BJ (cell line): ENCODE measurements around the gene TIMP2. TPM values are rescaled to one million over a fixed set of nuclear protein-coding genes. Genes with fewer than 3 reads are reported as not detected.
"Not testable (repeated sequence)": the region's sequence is repeated elsewhere in the genome, so short reads cannot be mapped to it uniquely, and the experiment has no call there.

ENCODE experiments used
- CTCF ChIA-PET: fragments of 350-600 bp; formaldehyde crosslinking; extraction: SDS; loops from one replicate; lab custom pipeline; 2021; ENCODE audit warnings: antibody characterized with exemption, inconsistent platforms; lab: Yijun Ruan, JAX
- POLR2A ChIA-PET: fragments of 300-600 bp; sonication (Branson Sonifier 250); formaldehyde crosslinking; extraction: SDS; loops from one replicate; lab custom pipeline; 2021; ENCODE audit warnings: antibody characterized with exemption; lab: Charles Lee
- DNase-seq: peaks from one replicate; pipeline ENCODE4 v3.0.0-alpha.2; 2011; ENCODE audit warnings: low read depth
- H3K27me3 ChIP-seq: 2 replicates; pipeline ENCODE4 v1.6.0; 2011; ENCODE audit warnings: low read length; ENCODE audit not compliant: control insufficient read depth, insufficient read depth
- H3K36me3 ChIP-seq: 2 replicates; pipeline ENCODE4 v1.5.1; 2011; ENCODE audit warnings: low read length; ENCODE audit not compliant: control insufficient read depth, insufficient read depth
- H3K4me3 ChIP-seq: 2 replicates; pipeline ENCODE4 v1.5.1; 2011; ENCODE audit warnings: low read depth, mild to moderate bottlenecking, control low read depth, low read length
- polyA plus RNA-seq: library from polyadenylated mRNA; depleted of rRNA; stranded (reverse); fragments of >200 nt; gene quantifications from 2 replicates; pipeline ENCODE4 v1.2.3, GENCODE V29; 2011
- TF ChIP-seq, protein P1 (sequence below): IDR thresholded peaks from 2 replicates; pipeline ENCODE4 v1.5.1; 2011; ENCODE audit warnings: low read depth, mild to moderate bottlenecking, control low read depth, inconsistent platforms, low read length, moderate library complexity; ENCODE audit not compliant: insufficient read depth

The TIMP2 gene
- polyA plus RNA-seq, 1 experiment, result 361 TPM

DNA sequence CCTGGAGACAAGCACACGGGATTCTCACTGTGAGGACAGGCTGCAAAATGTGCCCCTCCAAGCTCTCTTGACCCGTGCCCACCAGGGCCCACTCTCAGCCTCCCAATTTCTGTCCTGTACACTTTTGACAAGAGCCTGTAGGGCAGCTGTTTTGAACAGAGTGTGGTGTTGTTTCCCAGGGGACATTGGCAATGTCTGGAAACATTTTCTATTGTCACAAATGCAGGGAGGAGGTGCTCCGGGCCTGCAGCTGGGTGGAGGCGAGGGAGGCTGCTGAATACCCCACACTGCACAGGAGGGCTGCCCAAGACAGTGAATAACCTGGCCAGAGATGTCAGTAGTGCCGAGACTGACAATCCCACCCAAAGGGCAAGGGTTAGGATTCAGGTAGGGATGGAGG is 32.7 kb downstream of the TIMP2 start:
- ChIA-PET CTCF (no interaction called here), POLR2A (no interaction called here)
- H3K36me3 ChIP-seq, result peaks cover 19% of the 10 kb centered on the region
- H3K27me3 ChIP-seq, result no peaks in the 10 kb centered on the region
- DNase-seq, result no peak
- TF ChIP-seq, protein P1, sequence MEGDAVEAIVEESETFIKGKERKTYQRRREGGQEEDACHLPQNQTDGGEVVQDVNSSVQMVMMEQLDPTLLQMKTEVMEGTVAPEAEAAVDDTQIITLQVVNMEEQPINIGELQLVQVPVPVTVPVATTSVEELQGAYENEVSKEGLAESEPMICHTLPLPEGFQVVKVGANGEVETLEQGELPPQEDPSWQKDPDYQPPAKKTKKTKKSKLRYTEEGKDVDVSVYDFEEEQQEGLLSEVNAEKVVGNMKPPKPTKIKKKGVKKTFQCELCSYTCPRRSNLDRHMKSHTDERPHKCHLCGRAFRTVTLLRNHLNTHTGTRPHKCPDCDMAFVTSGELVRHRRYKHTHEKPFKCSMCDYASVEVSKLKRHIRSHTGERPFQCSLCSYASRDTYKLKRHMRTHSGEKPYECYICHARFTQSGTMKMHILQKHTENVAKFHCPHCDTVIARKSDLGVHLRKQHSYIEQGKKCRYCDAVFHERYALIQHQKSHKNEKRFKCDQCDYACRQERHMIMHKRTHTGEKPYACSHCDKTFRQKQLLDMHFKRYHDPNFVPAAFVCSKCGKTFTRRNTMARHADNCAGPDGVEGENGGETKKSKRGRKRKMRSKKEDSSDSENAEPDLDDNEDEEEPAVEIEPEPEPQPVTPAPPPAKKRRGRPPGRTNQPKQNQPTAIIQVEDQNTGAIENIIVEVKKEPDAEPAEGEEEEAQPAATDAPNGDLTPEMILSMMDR, result no peak
- no peak overlapping the region for H3K4me3 ChIP-seq

DNA sequence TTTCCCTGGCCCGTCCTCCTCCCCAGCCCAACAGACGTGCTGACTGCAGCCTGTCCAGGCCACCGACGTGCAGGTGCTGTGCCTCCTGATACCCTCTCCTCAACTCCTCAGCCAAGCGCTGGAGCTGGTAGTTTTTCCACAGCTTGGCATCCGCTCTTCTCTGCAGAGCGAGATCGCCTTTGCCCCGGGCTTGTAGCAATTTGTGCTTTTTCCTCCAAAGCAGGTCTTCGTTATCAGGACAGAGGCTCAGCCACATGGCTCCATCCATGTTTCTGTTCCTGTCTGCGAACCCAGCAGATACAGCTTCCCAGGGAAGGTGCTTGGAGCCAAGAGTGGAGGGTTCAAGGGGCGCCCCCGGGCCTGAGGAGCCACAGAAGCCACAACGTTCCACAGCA is 33.1 kb downstream of the TIMP2 start:
- ChIA-PET POLR2A (no interaction called here), CTCF (no interaction called here)
- DNase-seq, result no peak
- H3K4me3 ChIP-seq, result no peak overlapping the region
- peaks cover 18% of the 10 kb centered on the region for H3K36me3 ChIP-seq
- TF ChIP-seq, protein P1, result no peak
- H3K27me3 ChIP-seq, result no peaks in the 10 kb centered on the region

DNA sequence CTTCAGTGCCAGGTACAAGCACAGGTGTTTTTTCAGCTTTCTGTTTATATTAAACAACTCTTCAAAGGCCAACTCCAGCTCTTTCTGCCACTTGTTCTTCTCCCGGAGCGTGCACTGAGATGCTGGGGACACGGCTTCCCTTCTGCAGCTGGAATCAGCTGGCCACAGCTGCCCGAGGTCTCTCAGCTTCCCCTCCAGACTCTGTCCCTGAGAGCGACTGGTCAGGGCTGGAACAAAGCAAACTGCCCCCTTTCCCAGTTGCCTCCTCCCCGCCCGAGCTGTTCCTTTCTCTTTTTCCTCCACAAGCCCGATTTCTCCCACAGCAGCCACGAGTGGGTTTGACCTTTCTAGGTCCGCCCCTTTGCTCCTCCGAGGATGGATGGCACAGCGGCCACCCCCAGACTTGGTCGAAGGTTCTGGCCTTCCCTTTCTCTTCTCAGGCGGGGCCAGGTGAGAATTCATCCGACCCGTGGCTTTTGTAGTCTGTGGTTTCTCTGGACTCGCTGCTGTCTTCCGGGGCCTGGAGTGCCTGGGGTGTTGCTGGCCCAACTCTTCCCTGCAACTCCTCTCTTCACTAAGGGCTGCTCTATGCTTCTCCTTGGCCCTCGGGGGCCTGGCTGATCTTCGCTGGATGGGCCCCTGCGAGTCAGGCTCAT is 33.7 kb downstream of the TIMP2 start:
- Histone ChIP-seq H3K4me3 (no peak overlapping the region), H3K36me3 (peaks cover 18% of the 10 kb centered on the region), H3K27me3 (no peaks in the 10 kb centered on the region)
- DNase-seq, result no peak
- POLR2A ChIA-PET, result no interaction called here
- CTCF ChIA-PET, result interaction anchor here (0.7 kb wide), 1 partner anchor 37 kb away, joined by 4 read pairs; no protein-coding TSS in a partner anchor
- TF ChIP-seq, protein P1, result no peak

DNA sequence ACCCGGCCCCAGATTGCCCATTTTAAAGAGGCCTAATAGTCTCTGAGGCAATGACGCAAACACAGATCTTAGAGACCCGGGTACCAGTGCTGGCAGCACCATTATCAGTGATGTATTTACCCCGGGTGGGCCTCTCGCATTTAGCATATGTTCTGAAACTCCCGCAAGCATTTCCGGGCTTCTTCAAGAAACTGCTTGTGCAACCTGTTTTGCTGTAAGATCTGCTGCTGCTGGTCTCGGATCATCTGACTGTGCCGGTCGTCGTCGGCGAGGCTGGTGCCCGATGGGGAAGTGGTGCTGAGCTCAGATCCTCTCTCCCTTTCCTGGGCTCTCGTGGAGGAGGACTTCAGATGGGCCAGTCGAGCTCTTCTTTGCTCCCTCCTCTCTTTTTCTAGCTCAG is 34.7 kb downstream of the TIMP2 start:
- TF ChIP-seq, protein P1, result no peak
- no peak for DNase-seq

DNA sequence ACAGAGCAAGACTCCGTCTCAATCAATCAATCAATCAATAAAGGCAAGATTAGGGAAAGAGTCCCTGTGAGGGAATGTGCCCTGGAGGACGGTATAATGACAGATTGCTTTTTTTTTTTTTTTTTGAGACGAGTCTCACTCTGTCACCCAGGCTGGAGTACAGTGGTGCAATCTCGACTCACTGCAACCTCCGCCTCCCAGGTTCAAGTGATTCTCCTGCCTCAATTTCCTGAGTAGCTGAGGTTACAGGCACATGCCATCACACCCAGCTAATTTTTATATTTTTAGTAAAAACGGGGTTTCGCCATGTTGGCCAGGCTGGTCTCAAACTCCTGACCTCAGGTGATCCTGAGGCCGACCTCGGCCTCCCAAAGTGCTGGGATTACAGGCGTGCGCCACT is 35.1 kb downstream of the TIMP2 start:
- CTCF ChIA-PET, H3K4me3 ChIP-seq, POLR2A ChIA-PET, DNase-seq, H3K27me3 ChIP-seq: not testable (repeated sequence)
- peaks cover 18% of the 10 kb centered on the region for H3K36me3 ChIP-seq

More for the DNA sequence above, 34.7 kb downstream of the TIMP2 start:
- Histone ChIP-seq H3K27me3 (no peaks in the 10 kb centered on the region), H3K36me3 (peaks cover 18% of the 10 kb centered on the region), H3K4me3 (no peak overlapping the region)
- ChIA-PET POLR2A (no interaction called here), CTCF (interaction anchor here (0.7 kb wide), 1 partner anchor 38 kb away, joined by 4 read pairs; no protein-coding TSS in a partner anchor)

DNA sequence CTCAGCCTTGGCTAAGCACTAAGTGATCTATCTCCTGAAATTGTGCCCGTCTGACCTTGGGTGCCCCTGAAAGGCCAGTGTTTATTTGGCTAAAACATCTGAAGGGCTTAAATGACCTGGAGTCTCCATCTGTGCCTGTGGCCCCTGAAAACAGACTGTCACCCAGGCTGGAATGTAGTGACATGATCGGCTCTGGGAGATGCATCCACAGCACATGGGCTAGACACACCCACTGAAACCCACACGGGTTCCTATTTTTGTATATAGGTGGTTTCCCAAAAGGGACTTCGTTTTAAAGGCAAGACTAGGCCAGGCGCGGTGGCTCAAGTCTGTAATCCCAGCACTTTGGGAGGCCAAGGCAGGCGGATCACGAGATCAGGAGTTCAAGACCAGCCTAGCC is 35.7 kb downstream of the TIMP2 start:
- ChIA-PET POLR2A (no interaction called here), CTCF (interaction anchor here (0.6 kb wide), 1 partner anchor 33 kb away, joined by 3 read pairs; no protein-coding TSS in a partner anchor)
- Histone ChIP-seq H3K4me3 (no peak overlapping the region), H3K27me3 (no peaks in the 10 kb centered on the region), H3K36me3 (peaks cover 18% of the 10 kb centered on the region)
- DNase-seq, result no peak
- TF ChIP-seq, protein P1, result no peak
